ENCODE data around the gene CANX. TPM values are rescaled to one million over a fixed set of nuclear protein-coding genes. Genes with fewer than 3 reads are reported as not detected.

CANX gene
- total and polyA plus RNA-seq, 12 donors: 90.9 to 659 (median 463) TPM

- peaks cover 0 to 59% (median 32%) of the 10 kb centered on the region in 9 donors for H3K4me1 ChIP-seq
- intact Hi-C loops (cut with DNase I): no loop called here
- TF ChIP-seq CTCF (IDR thresholded peaks at IDR 0.05): no peak
- no peak overlapping the region for H3K4me3 ChIP-seq
- no peaks in the 10 kb centered on the region for H3K27me3 ChIP-seq
- ATAC-seq (no peak), DNase-seq (no peak)
- H3K27ac ChIP-seq: no peak overlapping the region
- peaks cover 0 to 20% (median 0%) of the 10 kb centered on the region in 9 donors for H3K36me3 ChIP-seq
- no peaks in the 10 kb centered on the region for H3K9me3 ChIP-seq
- WGBS, 2 donors: 82 to 84% methylated on average over 8 of the region's 8 CpGs
Measured at GRCh38 chr5:179749857-179750508, 51.2 kb downstream of the CANX start.

- WGBS, 2 donors: 95 to 97% methylated on average over 5 of the region's 5 CpGs
- intact Hi-C loops (cut with DNase I): no loop called here
- ATAC-seq (no peak), DNase-seq (no peak)
- Histone ChIP-seq H3K27me3 (no peaks in the 10 kb centered on the region), H3K36me3 (peaks cover 0 to 20% (median 0%) of the 10 kb centered on the region in 9 donors), H3K4me3 (no peak overlapping the region), H3K27ac (no peak overlapping the region), H3K4me1 (peaks cover 5 to 71% (median 45%) of the 10 kb centered on the region in 9 donors), H3K9me3 (no peaks in the 10 kb centered on the region)
- TF ChIP-seq CTCF (IDR thresholded peaks at IDR 0.05): no peak
Measured at GRCh38 chr5:179753971-179754370, 55.2 kb downstream of the CANX start.

GRCh38 chr5:179755022-179755421, 56.3 kb downstream of the CANX start:
- ATAC-seq: peak in 5 of 8 donors; percentile 30 to 65 (median 57)
- Histone ChIP-seq H3K4me3 (no peak overlapping the region), H3K27me3 (no peaks in the 10 kb centered on the region), H3K36me3 (peaks cover 0 to 13% (median 0%) of the 10 kb centered on the region in 9 donors), H3K9me3 (no peaks in the 10 kb centered on the region), H3K27ac (peak overlapping the region in 6 of 10 donors; percentile 23 to 51 (median 36)), H3K4me1 (peaks cover 5 to 73% (median 49%) of the 10 kb centered on the region in 9 donors)
- WGBS, 2 donors: 10 to 28% methylated on average over 2 of the region's 2 CpGs
- no peak for DNase-seq
- intact Hi-C loops (cut with DNase I): no loop called here
- no peak for TF ChIP-seq CTCF (IDR thresholded peaks at IDR 0.05)

GRCh38 chr5:179758955-179759354, 60.2 kb downstream of the CANX start:
- Histone ChIP-seq H3K36me3 (peaks cover 0 to 3% (median 0%) of the 10 kb centered on the region in 9 donors), H3K9me3 (no peaks in the 10 kb centered on the region), H3K27me3 (no peaks in the 10 kb centered on the region), H3K4me3 (no peak overlapping the region), H3K4me1 (peaks cover 11 to 97% (median 79%) of the 10 kb centered on the region in 9 donors), H3K27ac (peak overlapping the region in 1 of 10 donors; percentile 56)
- WGBS, 2 donors: 86 to 88% methylated on average over 8 of the region's 8 CpGs
- intact Hi-C loops (cut with DNase I): no loop called here
- ATAC-seq (no peak), DNase-seq (no peak)
- no peak for TF ChIP-seq CTCF (IDR thresholded peaks at IDR 0.05)
